Left hindlimb (tissue), 1 donor: ENCODE results near the gene RALGAPB.

Experiments used
- DNase-seq: peaks from one replicate; pipeline ENCODE4 v3.0.0-alpha.2; 2018

The RALGAPB gene

GRCh38 chr20:38617830-38618196, 145.2 kb downstream of the RALGAPB start:
- DNase-seq: no peak

DNA sequence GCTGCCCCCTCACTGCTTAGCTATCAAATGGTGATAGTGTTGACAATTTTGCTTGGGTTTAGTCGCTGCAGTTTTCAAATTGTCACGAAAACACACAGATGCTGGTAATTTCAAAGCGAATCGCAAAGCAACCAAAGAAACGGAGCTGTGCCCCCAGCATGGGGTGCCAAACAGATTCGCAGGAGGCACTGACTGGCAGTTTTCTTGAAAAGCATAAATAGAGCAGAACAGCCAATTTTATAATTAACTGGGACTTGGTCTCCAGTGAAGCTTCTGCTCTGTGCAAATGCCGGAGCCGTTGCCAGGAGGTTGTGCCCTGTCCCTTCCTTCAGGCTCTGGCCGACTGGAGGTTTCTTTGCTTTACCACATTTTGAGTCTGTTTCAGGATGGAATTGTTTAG, 147.8 kb downstream of the RALGAPB start:
- DNase-seq: no peak

- no peak for DNase-seq
Measured at GRCh38 chr20:38623061-38623460, 150.4 kb downstream of the RALGAPB start.

- no peak for DNase-seq
Measured at GRCh38 chr20:38624084-38624483, 151.4 kb downstream of the RALGAPB start.

DNA sequence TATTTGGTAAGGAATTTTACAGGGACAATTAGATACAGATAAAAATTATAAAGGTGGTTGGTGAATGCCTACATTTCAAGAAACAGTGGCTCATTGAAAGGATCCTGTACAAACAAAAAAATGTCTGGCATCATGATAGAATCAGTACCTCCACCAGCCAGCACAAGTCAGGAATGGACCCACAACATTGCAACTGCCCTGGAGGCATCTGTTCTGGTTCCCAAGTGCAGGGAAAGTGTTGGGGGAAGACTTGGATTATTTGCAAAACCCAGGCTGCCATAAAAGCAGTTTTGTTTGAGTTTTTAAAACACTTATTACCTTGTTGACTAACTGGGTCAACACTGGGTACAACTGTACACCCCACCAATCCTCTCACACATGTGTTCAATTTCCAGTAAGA, 153.3 kb downstream of the RALGAPB start:
- no peak for DNase-seq

DNA sequence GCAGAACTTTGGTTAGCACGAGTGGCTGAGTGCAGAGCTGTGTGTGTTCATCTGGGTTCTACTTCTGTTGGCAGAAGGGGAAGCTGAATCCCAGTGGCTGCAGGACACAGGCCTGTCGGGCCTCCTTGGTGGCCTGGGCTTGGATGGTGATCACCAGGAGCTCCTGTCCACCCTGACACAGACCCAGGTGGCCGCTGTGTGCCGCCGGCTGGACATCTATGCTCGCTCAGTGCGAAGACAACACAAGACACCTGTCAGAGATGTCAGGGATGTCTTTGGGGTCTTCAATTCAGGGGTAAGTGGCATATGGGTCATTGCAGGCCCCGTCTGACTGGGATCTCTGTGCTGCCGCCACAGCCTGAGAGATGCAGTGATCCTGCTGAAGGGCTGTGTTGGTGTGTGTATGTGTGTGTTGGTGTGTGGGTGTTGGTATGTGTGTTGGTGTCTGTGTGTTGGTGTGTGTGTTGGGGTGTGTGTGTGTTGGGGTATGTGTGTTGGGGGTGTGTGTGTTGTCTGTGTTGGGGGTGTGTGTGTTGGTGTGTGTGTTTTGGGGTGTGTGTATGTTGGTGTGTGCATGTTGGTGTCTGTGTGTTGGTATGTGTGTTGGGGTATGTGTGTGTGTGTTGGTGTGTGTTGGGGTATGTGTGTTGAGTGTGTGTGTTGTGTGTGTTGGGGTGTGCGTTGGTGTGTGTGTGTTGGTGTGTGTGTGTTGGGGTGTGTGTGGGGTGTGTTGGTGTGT, 154.4 kb downstream of the RALGAPB start:
- no peak for DNase-seq
